NCI-H187 treated with DMSO at 0.1 percent for 48 hours (cell line): ENCODE measurements around the gene PCA3.
"Not testable (repeated sequence)": the region's sequence is repeated elsewhere in the genome, so short reads cannot be mapped to it uniquely, and the experiment has no call there.

ENCODE experiments used
- DNase-seq: peaks from one replicate; lab custom pipeline; 2025; lab: John Stamatoyannopoulos, UW

PCA3 gene

GRCh38 chr9:76764138-76764537, at the start of gene PCA3:
TSS of gene PCA3 (plus strand) at chr9:76764438.
- no peak for DNase-seq

- no peak for DNase-seq
Measured at GRCh38 chr9:76716085-76716672, 48.1 kb upstream of the PCA3 start.

GRCh38 chr9:76717176-76717575, 47.1 kb upstream of the PCA3 start:
- no peak for DNase-seq

GRCh38 chr9:76717613-76718012, 46.6 kb upstream of the PCA3 start:
- no peak for DNase-seq

GRCh38 chr9:76718166-76718565, 46.1 kb upstream of the PCA3 start:
- DNase-seq, result no peak

GRCh38 chr9:76720245-76720644, 44.0 kb upstream of the PCA3 start:
- DNase-seq, result no peak

GRCh38 chr9:76725011-76725546, 39.2 kb upstream of the PCA3 start:
- no peak for DNase-seq

- no peak for DNase-seq
Measured at GRCh38 chr9:76725885-76726284, 38.4 kb upstream of the PCA3 start.

GRCh38 chr9:76729116-76729515, 35.1 kb upstream of the PCA3 start:
- no peak for DNase-seq

- no peak for DNase-seq
Measured at GRCh38 chr9:76729980-76730737, 34.1 kb upstream of the PCA3 start.

- no peak for DNase-seq
Measured at GRCh38 chr9:76730801-76731200, 33.4 kb upstream of the PCA3 start.

GRCh38 chr9:76732341-76732958, 31.8 kb upstream of the PCA3 start:
- no peak for DNase-seq

GRCh38 chr9:76733096-76733495, 31.1 kb upstream of the PCA3 start:
- no peak for DNase-seq

- DNase-seq, result no peak
Measured at GRCh38 chr9:76734716-76735115, 29.5 kb upstream of the PCA3 start.

- no peak for DNase-seq
Measured at GRCh38 chr9:76737154-76737902, 26.9 kb upstream of the PCA3 start.

GRCh38 chr9:76738402-76738801, 25.8 kb upstream of the PCA3 start:
- no peak for DNase-seq

GRCh38 chr9:76741524-76741923, 22.7 kb upstream of the PCA3 start:
- DNase-seq, result no peak

- not testable (repeated sequence) for DNase-seq
Measured at GRCh38 chr9:76742890-76743289, 21.3 kb upstream of the PCA3 start.

- no peak for DNase-seq
Measured at GRCh38 chr9:76743931-76744330, 20.3 kb upstream of the PCA3 start.

GRCh38 chr9:76744336-76744735, 19.9 kb upstream of the PCA3 start:
- no peak for DNase-seq

- no peak for DNase-seq
Measured at GRCh38 chr9:76751001-76751400, 13.2 kb upstream of the PCA3 start.

GRCh38 chr9:76756268-76756640, 8.0 kb upstream of the PCA3 start:
- peak; percentile 44 for DNase-seq
